DMS53 (cell line): ENCODE results near the gene RARA.
"Not testable (repeated sequence)": the region's sequence is repeated elsewhere in the genome, so short reads cannot be mapped to it uniquely, and the experiment has no call there.

Experiments used
- DNase-seq: peaks from one replicate; lab custom pipeline; 2025; lab: John Stamatoyannopoulos, UW

The RARA gene

DNA sequence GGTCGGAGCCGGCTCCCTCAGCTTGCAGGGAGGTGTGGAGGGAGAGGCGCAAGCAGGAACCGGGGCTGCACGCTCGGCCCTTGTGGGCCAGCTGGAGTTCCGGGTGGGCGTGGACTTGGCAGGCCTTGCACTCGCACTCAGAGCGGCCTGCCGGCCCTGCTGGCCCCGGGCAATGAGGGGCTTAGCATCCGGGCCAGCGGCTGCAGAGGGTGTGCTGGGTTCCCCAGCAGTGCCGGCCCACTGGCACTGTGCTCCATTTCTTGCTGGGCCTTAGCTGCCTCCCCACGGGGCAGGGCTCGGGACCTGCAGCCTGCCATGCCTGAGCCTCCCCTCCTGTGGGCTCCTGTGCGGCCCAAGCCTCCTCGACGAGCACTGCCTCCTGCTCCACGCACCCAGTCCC is 66.8 kb downstream of the RARA start:
- not testable (repeated sequence) for DNase-seq

- not testable (repeated sequence) for DNase-seq
These were observed 67.6 kb downstream of the RARA start for GRCh38 chr17:40376541-40376940.

- no peak for DNase-seq
These were observed 68.9 kb downstream of the RARA start for GRCh38 chr17:40377832-40378231.

DNA sequence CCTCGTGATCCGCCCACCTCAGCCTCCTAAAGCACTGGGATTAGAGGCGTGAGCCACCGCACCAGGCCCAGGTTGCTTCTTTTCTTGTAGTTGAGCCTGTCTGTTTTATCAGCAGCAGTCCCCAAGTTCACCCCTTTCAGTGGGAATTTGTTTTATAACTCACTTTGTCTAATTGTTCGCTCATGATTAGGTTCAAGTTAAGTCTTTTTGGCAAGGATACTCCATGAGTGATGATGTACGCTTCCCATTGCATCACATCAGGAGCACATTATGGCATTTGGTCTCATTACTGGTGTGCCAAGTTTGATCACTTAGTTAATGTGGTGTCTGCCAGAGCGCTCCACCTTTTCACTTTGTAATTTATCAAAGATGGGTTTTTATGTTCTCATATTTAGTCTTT is 70.0 kb downstream of the RARA start:
- DNase-seq = no peak

DNA sequence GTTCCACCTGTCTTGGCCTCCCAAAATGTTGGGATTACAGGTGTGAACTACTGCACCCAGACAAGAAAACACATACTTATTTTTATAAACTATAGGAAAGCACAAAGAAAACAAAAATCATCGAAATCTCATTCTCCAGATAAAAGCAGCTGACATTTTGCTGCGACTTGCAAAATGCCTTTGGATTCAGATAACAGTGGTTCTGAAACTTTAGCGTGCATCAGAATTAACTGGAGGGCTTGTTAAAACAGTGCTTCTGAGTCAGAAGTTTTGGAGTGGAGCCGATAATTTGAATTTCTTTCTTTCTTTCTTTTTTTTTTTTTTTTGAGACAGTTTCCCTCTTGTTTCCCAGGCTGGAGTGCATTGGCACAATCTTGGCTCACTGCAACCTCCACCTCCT is 73.3 kb downstream of the RARA start:
- DNase-seq = no peak

DNA sequence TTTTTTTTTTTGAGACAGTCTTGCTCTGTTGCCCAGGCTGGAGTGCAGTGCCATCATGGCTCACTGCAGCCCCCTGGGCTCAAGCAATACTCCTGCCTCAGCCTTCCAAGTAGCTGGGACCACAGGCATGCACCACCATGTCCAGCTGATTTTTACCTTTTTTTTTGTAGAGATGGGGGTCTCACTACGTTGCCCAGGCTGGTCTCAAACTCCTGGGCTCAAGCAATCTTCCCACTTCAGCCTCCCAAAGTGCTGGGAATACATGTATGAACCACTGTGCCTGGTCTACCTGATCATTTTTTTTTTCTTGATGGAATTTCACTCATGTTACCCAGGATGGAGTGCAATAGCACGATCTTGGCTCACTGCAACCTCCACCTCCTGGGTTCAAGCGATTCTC is 77.6 kb downstream of the RARA start:
- DNase-seq = not testable (repeated sequence)

DNA sequence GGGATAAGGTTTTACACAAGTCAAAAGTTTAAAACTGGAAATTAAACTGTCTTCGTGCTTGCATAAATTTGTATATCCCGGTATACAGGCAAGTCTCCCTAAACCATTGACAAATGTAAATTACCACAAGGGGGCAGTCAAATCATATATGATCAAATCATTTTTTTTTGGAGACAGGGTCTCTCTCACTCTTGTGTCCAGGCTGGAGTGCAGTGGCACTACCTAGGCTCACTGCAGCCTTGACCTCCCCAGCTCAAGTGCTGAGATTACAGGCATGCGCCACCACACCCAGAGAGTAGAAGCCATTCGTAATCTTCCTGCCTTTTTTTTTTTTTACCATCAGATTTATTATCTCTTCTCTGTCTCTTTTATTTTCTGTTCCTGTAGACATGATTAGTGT is 90.2 kb downstream of the RARA start:
- peak; percentile 73 for DNase-seq

GRCh38 chr17:40402668-40403067 is 93.7 kb downstream of the RARA start:
- no peak for DNase-seq

- no peak for DNase-seq
These were observed 95.0 kb downstream of the RARA start for GRCh38 chr17:40404003-40404402.
